ENCODE measurements around the gene GMPR2.

Gene GMPR2

GRCh38 chr14:24246765-24247212 lies 14.1 kb downstream of the GMPR2 start:
- no peak overlapping the region for H3K4me3 ChIP-seq (replicated peaks; ENCODE audit: insufficient read depth, low read length)
- no peak for DNase-seq (ENCODE audit: low read depth in 1 of 2, low spot score in 1 of 2)
- H3K27me3 ChIP-seq (ENCODE audit: insufficient read depth, poor library complexity, severe bottlenecking): no peaks in the 10 kb centered on the region
- TF ChIP-seq CTCF (IDR thresholded peaks at IDR 0.05; ENCODE audit: insufficient read depth, low read length) (no peak), SPI1 (IDR thresholded peaks at IDR 0.05; ENCODE audit: borderline replicate concordance, low read depth) (no peak), GABPA (IDR thresholded peaks at IDR 0.05; ENCODE audit: low read depth) (no peak), REST (IDR thresholded peaks at IDR 0.05; ENCODE audit: insufficient replicate concordance, low read depth) (no peak), POLR2AphosphoS5 (IDR thresholded peaks at IDR 0.05; ENCODE audit: low read depth) (no peak)
- no peak overlapping the region for H3K27ac ChIP-seq (replicated peaks)

DNA sequence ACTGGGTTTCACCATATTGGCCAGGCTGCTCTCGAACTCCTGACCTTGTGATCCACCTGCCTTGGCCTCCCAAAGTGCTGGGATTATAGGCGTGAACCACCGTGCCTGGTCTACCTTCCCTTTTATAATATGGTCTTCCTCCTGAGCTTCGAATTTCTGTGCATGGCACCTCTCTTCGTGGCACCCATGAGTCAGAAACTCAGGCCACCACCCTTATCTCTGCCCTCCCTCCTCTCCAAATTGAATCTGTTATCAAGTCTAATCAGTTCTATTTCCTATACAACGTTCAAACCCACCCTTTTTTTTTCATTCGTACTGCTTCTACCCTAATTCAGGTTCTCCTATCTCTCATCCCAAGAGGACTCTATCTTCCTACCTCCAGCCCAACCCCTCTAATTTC lies 14.7 kb downstream of the GMPR2 start:
- Histone ChIP-seq H3K27me3 (ENCODE audit: insufficient read depth, poor library complexity, severe bottlenecking) (no peaks in the 10 kb centered on the region), H3K4me3 (replicated peaks; ENCODE audit: insufficient read depth, low read length) (no peak overlapping the region), H3K27ac (replicated peaks) (no peak overlapping the region)
- no peak for DNase-seq (ENCODE audit: low read depth in 1 of 2, low spot score in 1 of 2)
- TF ChIP-seq POLR2AphosphoS5 (IDR thresholded peaks at IDR 0.05; ENCODE audit: low read depth) (no peak), REST (IDR thresholded peaks at IDR 0.05; ENCODE audit: insufficient replicate concordance, low read depth) (no peak), GABPA (IDR thresholded peaks at IDR 0.05; ENCODE audit: low read depth) (no peak), SPI1 (IDR thresholded peaks at IDR 0.05; ENCODE audit: borderline replicate concordance, low read depth) (no peak)

GRCh38 chr14:24249230-24250021 lies 16.7 kb downstream of the GMPR2 start:
- Histone ChIP-seq H3K4me3 (replicated peaks; ENCODE audit: insufficient read depth, low read length) (no peak overlapping the region), H3K27me3 (ENCODE audit: insufficient read depth, poor library complexity, severe bottlenecking) (no peaks in the 10 kb centered on the region), H3K27ac (replicated peaks) (no peak overlapping the region)
- DNase-seq (ENCODE audit: low read depth in 1 of 2, low spot score in 1 of 2): no peak
- TF ChIP-seq REST (IDR thresholded peaks at IDR 0.05; ENCODE audit: insufficient replicate concordance, low read depth): no peak
- no peak for TF ChIP-seq POLR2AphosphoS5 (IDR thresholded peaks at IDR 0.05; ENCODE audit: low read depth)
- TF ChIP-seq GABPA (IDR thresholded peaks at IDR 0.05; ENCODE audit: low read depth): no peak
- no peak for TF ChIP-seq CTCF (IDR thresholded peaks at IDR 0.05; ENCODE audit: insufficient read depth, low read length)

Data from HL-60 (cell line).